Brain microvascular endothelial cell (primary cell): ENCODE measurements around the gene SHISA5.

Experiments
- DNase-seq: peaks from one replicate; pipeline ENCODE4 v3.0.0-alpha.2; 2020
- H3K27ac ChIP-seq: fragments of 250-450 bp; sonication (Bioruptor Pico); 2 replicates; pipeline ENCODE4 v1.5.1; 2020; ENCODE audit warnings: mild to moderate bottlenecking, moderate library complexity
- H3K27me3 ChIP-seq: fragments of 250-450 bp; sonication (Bioruptor Pico); replicated peaks from 2 replicates; pipeline ENCODE4 v1.5.1; 2020; ENCODE audit warnings: mild to moderate bottlenecking
- H3K36me3 ChIP-seq: fragments of 250-450 bp; sonication (Bioruptor Pico); replicated peaks from 2 replicates; pipeline ENCODE4 v1.5.1; 2020; ENCODE audit warnings: mild to moderate bottlenecking
- H3K4me3 ChIP-seq: 2 replicates; pipeline ENCODE4 v1.5.1; 2011; ENCODE audit warnings: low read depth, mild to moderate bottlenecking, control low read depth, low read length, moderate library complexity
- CTCF ChIP-seq: IDR thresholded peaks from 2 replicates; pipeline ENCODE4 v1.5.1; 2011; ENCODE audit warnings: low read depth, mild to moderate bottlenecking, moderate library complexity, low read length, control low read depth, inconsistent platforms; ENCODE audit errors: missing control alignments
- in situ Hi-C: cut with HindIII; loops from 2 replicates; pipeline ENCODE4 v1.10.0; 2017; ENCODE audit warnings: low sequenced_read_pairs, low pct_ligation_motif_present

SHISA5 gene

GRCh38 chr3:48456456-48456855, 47.5 kb downstream of the SHISA5 start:
- H3K36me3 ChIP-seq = peaks cover 50% of the 10 kb centered on the region
- no peak overlapping the region for H3K4me3 ChIP-seq
- no peak for TF ChIP-seq CTCF
- H3K27me3 ChIP-seq = no peaks in the 10 kb centered on the region
- no peak overlapping the region for H3K27ac ChIP-seq
- DNase-seq = no peak
- in situ Hi-C loops = no loop called here

- Histone ChIP-seq H3K36me3 (peaks cover 32% of the 10 kb centered on the region), H3K27me3 (no peaks in the 10 kb centered on the region), H3K27ac (no peak overlapping the region), H3K4me3 (no peak overlapping the region)
- in situ Hi-C loops = no loop called here
- TF ChIP-seq CTCF = no peak
- no peak for DNase-seq
Measured at GRCh38 chr3:48451270-48451669, 52.7 kb downstream of the SHISA5 start.

DNA sequence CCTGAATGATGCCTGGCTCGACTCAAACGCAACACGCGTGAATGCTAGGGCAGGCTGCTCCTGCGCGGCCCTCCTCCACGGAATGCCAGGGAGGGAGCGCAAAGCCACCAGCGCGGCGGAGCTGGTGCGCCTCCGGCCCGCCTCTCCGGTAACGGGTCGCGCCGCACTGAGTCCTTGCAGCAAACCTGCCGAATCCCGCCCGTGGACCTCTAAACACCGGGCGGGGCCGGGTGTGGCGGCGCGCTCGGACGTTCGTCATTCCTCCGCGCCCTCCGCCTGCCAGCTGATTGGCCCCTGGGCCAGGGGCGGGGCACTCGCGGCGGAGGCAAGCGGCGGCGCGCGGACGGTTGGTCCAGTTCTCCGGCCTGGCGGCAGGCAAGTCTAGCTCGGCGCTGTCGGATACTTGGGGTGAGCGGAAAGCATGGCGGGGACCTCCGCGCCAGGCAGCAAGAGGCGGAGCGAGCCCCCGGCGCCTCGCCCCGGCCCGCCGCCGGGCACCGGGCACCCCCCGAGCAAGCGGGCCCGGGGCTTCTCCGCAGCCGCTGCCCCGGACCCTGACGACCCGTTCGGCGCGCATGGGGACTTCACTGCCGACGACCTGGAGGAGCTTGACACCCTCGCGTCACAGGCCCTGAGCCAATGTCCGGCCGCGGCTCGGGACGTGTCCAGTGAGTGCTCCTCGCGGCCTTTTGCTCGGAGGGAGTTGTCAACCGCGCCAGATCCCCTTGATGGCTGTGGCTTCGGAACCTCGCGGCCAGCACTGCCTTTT, 57.4 kb downstream of the SHISA5 start, which contains the start of gene ATRIP:
ATRIP (plus strand) TSS at position 313 of the 769 bp plus-strand sequence; CDS start at position 422, 109 bp downstream.
- DNase-seq = peak; percentile 77
- peak within 1 kb of the TSS; percentile 77 for H3K4me3 ChIP-seq
- in situ Hi-C loops = loop anchor here (25.0 kb wide), 1 partner anchor 184 kb away; no protein-coding TSS in a partner anchor
- peak within 1 kb of the TSS; percentile 66 for H3K27ac ChIP-seq
- no peaks in the 10 kb centered on the region for H3K27me3 ChIP-seq
- H3K36me3 ChIP-seq = peaks cover 18% of the 10 kb centered on the region
- TF ChIP-seq CTCF = no peak

GRCh38 chr3:48446043-48446424, 57.9 kb downstream of the SHISA5 start:
- TF ChIP-seq CTCF = no peak
- H3K4me3 ChIP-seq = peak overlapping the region; percentile 77
- in situ Hi-C loops = loop anchor here (25.0 kb wide), 1 partner anchor 184 kb away; no protein-coding TSS in a partner anchor
- H3K36me3 ChIP-seq = peaks cover 15% of the 10 kb centered on the region
- H3K27me3 ChIP-seq = no peaks in the 10 kb centered on the region
- no peak for DNase-seq
- peak overlapping the region; percentile 66 for H3K27ac ChIP-seq

- no peak for DNase-seq
- H3K27ac ChIP-seq = no peak overlapping the region
- H3K27me3 ChIP-seq = no peaks in the 10 kb centered on the region
- peak overlapping the region; percentile 77 for H3K4me3 ChIP-seq
- peaks cover 15% of the 10 kb centered on the region for H3K36me3 ChIP-seq
- no peak for TF ChIP-seq CTCF
- in situ Hi-C loops = loop anchor here (25.0 kb wide), 1 partner anchor 183 kb away; no protein-coding TSS in a partner anchor
Measured at GRCh38 chr3:48445277-48445882, 58.6 kb downstream of the SHISA5 start.
